IPS-15b (cell line): ENCODE data around the gene PAPSS1.

Source experiments
- H3K27me3 ChIP-seq: one replicate; pipeline ENCODE4 v1.6.1; 2013; ENCODE audit warnings: low read length; ENCODE audit not compliant: control insufficient read depth, insufficient read depth
- H3K36me3 ChIP-seq: one replicate; pipeline ENCODE4 v1.6.1; 2013; ENCODE audit warnings: low read length; ENCODE audit not compliant: control insufficient read depth, insufficient read depth
- H3K4me1 ChIP-seq: one replicate; pipeline ENCODE4 v1.6.1; 2013; ENCODE audit warnings: mild to moderate bottlenecking, low read length; ENCODE audit not compliant: control insufficient read depth, insufficient read depth
- H3K4me3 ChIP-seq: one replicate; pipeline ENCODE4 v1.5.1; 2013; ENCODE audit warnings: low read depth, low read length
- H3K9ac ChIP-seq: one replicate; pipeline ENCODE4 v1.6.1; 2013; ENCODE audit warnings: low read depth, mild to moderate bottlenecking, low read length
- H3K9me3 ChIP-seq: one replicate; pipeline ENCODE4 v1.6.1; 2013; ENCODE audit warnings: mild to moderate bottlenecking, low read length; ENCODE audit not compliant: control insufficient read depth, insufficient read depth

PAPSS1 gene

DNA sequence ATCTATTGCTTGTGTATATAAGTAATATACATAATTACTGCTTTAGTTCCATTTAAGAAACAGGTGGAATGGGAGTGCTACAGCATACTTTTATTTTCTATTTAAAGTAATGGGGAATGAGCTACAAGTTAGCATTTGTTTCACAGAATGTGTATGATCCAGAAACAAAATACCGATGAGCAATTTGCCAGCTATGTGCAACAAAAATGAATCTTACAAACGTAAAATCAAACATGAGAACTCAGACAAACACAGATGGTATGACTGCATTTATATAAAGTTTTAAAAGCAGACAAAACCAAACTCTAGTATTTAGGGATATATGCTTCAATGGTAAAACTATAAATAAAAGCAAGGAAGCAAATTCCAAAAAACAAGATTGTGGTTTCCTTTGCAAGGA, 141.7 kb downstream of the PAPSS1 start:
- no peaks in the 10 kb centered on the region for H3K36me3 ChIP-seq
- H3K27me3 ChIP-seq = no peaks in the 10 kb centered on the region
- H3K9me3 ChIP-seq = no peaks in the 10 kb centered on the region
- H3K4me3 ChIP-seq = no peak overlapping the region
- no peak overlapping the region for H3K9ac ChIP-seq
- no peaks in the 10 kb centered on the region for H3K4me1 ChIP-seq

DNA sequence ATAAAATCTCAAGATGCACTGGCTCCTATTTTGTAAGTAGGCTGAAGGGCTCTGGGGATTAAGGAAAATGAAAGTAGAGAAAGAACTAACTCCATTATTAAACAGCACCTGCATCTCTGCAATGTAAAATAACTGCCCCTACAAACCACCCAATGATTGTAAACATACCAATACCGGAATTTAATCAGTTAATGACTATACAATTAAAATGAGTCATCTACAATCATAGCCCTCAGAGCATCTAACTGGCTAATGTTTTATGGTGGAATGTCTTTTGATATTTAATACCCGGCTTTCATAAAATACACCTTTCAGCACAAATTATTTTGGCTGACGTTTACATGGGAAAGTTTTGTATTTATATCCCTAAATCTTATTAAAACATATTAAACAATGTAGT, 142.3 kb downstream of the PAPSS1 start:
- Histone ChIP-seq H3K9me3 (no peaks in the 10 kb centered on the region), H3K4me3 (no peak overlapping the region), H3K4me1 (no peaks in the 10 kb centered on the region), H3K36me3 (no peaks in the 10 kb centered on the region), H3K27me3 (no peaks in the 10 kb centered on the region), H3K9ac (no peak overlapping the region)

DNA sequence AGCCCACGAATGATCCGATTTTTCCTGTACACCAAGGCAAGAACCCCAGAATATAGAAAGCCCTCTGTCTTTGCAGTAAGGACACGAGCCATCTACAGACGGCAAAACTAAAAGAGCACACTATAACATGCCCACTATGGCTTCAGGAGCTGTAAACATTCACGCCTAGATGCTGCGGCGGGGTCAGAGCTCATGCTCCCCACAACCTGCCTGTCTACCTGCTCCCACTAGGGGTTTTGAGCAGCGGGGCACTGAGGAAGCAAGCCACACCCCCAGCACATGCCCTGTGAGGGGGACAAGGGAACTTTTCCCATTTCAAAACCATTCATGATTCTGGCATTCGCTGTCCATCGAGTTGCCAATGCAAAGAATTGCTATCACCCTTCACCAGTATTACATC, 144.8 kb downstream of the PAPSS1 start:
- H3K4me3 ChIP-seq = no peak overlapping the region
- H3K9ac ChIP-seq = no peak overlapping the region
- H3K4me1 ChIP-seq = no peaks in the 10 kb centered on the region
- H3K9me3 ChIP-seq = no peaks in the 10 kb centered on the region
- no peaks in the 10 kb centered on the region for H3K36me3 ChIP-seq
- no peaks in the 10 kb centered on the region for H3K27me3 ChIP-seq

DNA sequence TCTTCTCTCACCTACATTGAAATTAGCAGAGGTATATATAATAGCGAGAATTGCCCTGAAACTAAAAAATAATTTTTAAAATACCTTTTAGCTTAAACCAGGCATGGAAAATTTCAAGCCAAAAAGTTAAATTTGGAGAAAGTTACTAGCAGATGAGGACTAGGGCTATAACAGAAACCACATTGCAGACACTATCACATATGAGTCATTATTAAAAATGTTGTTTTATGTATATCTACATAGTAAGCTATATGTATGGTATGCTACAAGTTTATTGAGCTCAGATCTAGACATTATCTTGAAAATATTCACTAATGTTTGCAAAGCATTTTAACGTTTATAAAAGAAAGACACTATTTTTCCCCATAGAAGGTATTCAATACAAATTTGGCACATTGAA, 147.8 kb downstream of the PAPSS1 start:
- Histone ChIP-seq H3K4me1 (no peaks in the 10 kb centered on the region), H3K27me3 (no peaks in the 10 kb centered on the region), H3K36me3 (no peaks in the 10 kb centered on the region), H3K9ac (no peak overlapping the region), H3K9me3 (no peaks in the 10 kb centered on the region), H3K4me3 (no peak overlapping the region)

DNA sequence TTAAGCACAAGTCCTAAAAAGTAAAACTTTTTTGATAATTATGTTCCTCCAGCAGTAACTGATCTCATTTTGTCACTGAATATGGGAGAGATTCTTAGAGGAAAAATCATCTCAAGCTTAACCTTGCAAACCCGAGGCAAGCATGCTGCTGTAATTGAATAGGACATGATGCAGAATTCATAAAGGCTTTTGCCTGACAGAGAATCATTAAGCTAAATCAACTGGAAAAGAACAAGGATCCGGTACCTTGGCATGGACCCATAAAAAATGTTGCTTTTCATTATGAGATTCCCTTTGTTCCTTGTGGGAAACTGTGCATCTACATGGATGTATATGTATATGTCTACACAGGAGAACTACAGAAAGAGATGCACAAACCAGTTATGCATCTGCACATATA, 149.1 kb downstream of the PAPSS1 start:
- Histone ChIP-seq H3K4me1 (no peaks in the 10 kb centered on the region), H3K36me3 (no peaks in the 10 kb centered on the region), H3K4me3 (no peak overlapping the region), H3K9ac (no peak overlapping the region), H3K27me3 (no peaks in the 10 kb centered on the region), H3K9me3 (no peaks in the 10 kb centered on the region)

DNA sequence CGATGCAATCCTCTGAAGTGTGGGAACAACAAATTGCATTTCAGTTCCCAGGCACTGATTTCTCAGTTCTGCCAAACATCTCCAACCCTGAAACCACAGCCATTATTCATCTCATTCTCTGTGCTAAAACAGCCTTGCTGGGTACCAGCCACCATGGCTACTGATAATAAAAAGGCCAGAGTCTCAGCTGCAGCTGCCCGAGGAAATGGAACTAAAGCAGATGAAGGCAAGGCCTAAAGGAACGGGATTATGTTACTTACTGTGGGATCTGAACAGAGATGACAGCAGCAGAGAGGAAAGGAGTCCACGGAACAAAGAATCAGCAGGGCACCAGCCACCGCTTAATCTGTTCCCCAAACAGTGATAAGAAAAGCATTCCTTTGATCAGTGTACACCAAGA, 155.7 kb downstream of the PAPSS1 start:
- no peak overlapping the region for H3K4me3 ChIP-seq
- H3K36me3 ChIP-seq = no peaks in the 10 kb centered on the region
- H3K9me3 ChIP-seq = no peaks in the 10 kb centered on the region
- H3K9ac ChIP-seq = no peak overlapping the region
- H3K27me3 ChIP-seq = no peaks in the 10 kb centered on the region
- no peaks in the 10 kb centered on the region for H3K4me1 ChIP-seq
